IMR-90 (cell line): ENCODE results near the gene PROZ.

Source experiments
- CHD1 ChIP-seq: IDR thresholded peaks from 2 replicates; pipeline ENCODE4 v1.6.1; 2012; ENCODE audit warnings: low read depth, low read length, improper control_type of control experiment
- CTCF ChIP-seq: conservative IDR thresholded peaks from 2 replicates; pipeline ENCODE4 v1.5.1; 2012; ENCODE audit warnings: mild to moderate bottlenecking, low read depth, low read length, improper control_type of control experiment
- FOS ChIP-seq: fragments of 150-350 bp; IDR thresholded peaks from 2 replicates; pipeline ENCODE4 v1.6.1; 2016; ENCODE audit warnings: low read depth, low read length
- MAZ ChIP-seq: IDR thresholded peaks from 2 replicates; pipeline ENCODE4 v1.6.1; 2012; ENCODE audit warnings: low read depth, mild to moderate bottlenecking, low read length, improper control_type of control experiment, moderate library complexity, borderline replicate concordance
- NFE2L2 ChIP-seq: fragments of 150-350 bp; IDR thresholded peaks from 2 replicates; pipeline ENCODE4 v1.6.1; 2016; ENCODE audit warnings: low read depth, mild to moderate bottlenecking, low read length
- POLR2A ChIP-seq: IDR thresholded peaks from 2 replicates; pipeline ENCODE4 v1.6.1; 2012; ENCODE audit warnings: mild to moderate bottlenecking, low read depth, low read length
- RAD21 ChIP-seq: IDR thresholded peaks from 2 replicates; pipeline ENCODE4 v1.6.1; 2012; ENCODE audit warnings: low read length, improper control_type of control experiment
- TF ChIP-seq, protein P1 (sequence below): fragments of 150-350 bp; IDR thresholded peaks from 2 replicates; pipeline ENCODE4 v1.6.1; 2016; ENCODE audit warnings: low read depth, mild to moderate bottlenecking, low read length, moderate library complexity, borderline replicate concordance

- TF ChIP-seq CTCF (no peak), POLR2A (no peak), NFE2L2 (no peak), FOS (no peak), CHD1 (no peak), MAZ (no peak), RAD21 (no peak)
- TF ChIP-seq, protein P1, sequence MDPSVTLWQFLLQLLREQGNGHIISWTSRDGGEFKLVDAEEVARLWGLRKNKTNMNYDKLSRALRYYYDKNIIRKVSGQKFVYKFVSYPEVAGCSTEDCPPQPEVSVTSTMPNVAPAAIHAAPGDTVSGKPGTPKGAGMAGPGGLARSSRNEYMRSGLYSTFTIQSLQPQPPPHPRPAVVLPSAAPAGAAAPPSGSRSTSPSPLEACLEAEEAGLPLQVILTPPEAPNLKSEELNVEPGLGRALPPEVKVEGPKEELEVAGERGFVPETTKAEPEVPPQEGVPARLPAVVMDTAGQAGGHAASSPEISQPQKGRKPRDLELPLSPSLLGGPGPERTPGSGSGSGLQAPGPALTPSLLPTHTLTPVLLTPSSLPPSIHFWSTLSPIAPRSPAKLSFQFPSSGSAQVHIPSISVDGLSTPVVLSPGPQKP = no peak
Measured at GRCh38 chr13:113152691-113152983, 5.8 kb upstream of the PROZ start.
